Stimulated activated memory B cell treated with anti-CD40 and anti-IgM and Interleukin-4, amounts not matched to agents 10 μg/mL and 1 μg/mL and 100 μg/mL, for 72 hours (primary cell): Measurements from ENCODE around the gene AHSG.

Source experiments
- ATAC-seq: fragments of 150-1000 bp; cut with Tn5 transposase; 2 replicates; pipeline ENCODE4 v1.10.0; 2021
- H3K27ac Mint-ChIP-seq: one replicate; pipeline ENCODE4 v1.8.0; 2022; ENCODE audit warnings: mild to moderate bottlenecking, mixed read lengths
- H3K27me3 Mint-ChIP-seq: one replicate; pipeline ENCODE4 v1.8.0; 2022; ENCODE audit warnings: mixed read lengths
- H3K36me3 Mint-ChIP-seq: one replicate; pipeline ENCODE4 v1.8.0; 2022; ENCODE audit warnings: mixed read lengths
- H3K4me1 Mint-ChIP-seq: one replicate; pipeline ENCODE4 v1.8.0; 2022; ENCODE audit warnings: mixed read lengths
- H3K4me3 Mint-ChIP-seq: one replicate; pipeline ENCODE4 v1.8.0; 2022; ENCODE audit warnings: mild to moderate bottlenecking, moderate library complexity, mixed read lengths
- H3K9me3 Mint-ChIP-seq: one replicate; pipeline ENCODE4 v1.8.0; 2022; ENCODE audit warnings: mixed read lengths

AHSG gene

GRCh38 chr3:186605078-186605477 lies 7.8 kb upstream of the AHSG start:
- ATAC-seq = no peak
- Mint-ChIP-seq H3K4me1 (no peaks in the 10 kb centered on the region), H3K27me3 (peaks cover 7% of the 10 kb centered on the region), H3K9me3 (no peaks in the 10 kb centered on the region), H3K36me3 (no peaks in the 10 kb centered on the region), H3K27ac (no peak overlapping the region), H3K4me3 (no peak overlapping the region)

GRCh38 chr3:186605561-186606545 lies 7.0 kb upstream of the AHSG start:
- no peak overlapping the region for H3K4me3 Mint-ChIP-seq
- H3K36me3 Mint-ChIP-seq = no peaks in the 10 kb centered on the region
- no peaks in the 10 kb centered on the region for H3K4me1 Mint-ChIP-seq
- peaks cover 7% of the 10 kb centered on the region for H3K27me3 Mint-ChIP-seq
- no peaks in the 10 kb centered on the region for H3K9me3 Mint-ChIP-seq
- H3K27ac Mint-ChIP-seq = no peak overlapping the region
- no peak for ATAC-seq

GRCh38 chr3:186608624-186609215 lies 4.1 kb upstream of the AHSG start:
- peaks cover 15% of the 10 kb centered on the region for H3K27me3 Mint-ChIP-seq
- no peak overlapping the region for H3K27ac Mint-ChIP-seq
- H3K4me3 Mint-ChIP-seq = no peak overlapping the region
- H3K4me1 Mint-ChIP-seq = no peaks in the 10 kb centered on the region
- H3K9me3 Mint-ChIP-seq = no peaks in the 10 kb centered on the region
- H3K36me3 Mint-ChIP-seq = no peaks in the 10 kb centered on the region
- no peak for ATAC-seq

GRCh38 chr3:186609247-186609868 lies 3.5 kb upstream of the AHSG start:
- Mint-ChIP-seq H3K4me1 (peaks cover 3% of the 10 kb centered on the region), H3K27ac (no peak overlapping the region), H3K4me3 (no peak overlapping the region), H3K9me3 (no peaks in the 10 kb centered on the region), H3K36me3 (no peaks in the 10 kb centered on the region), H3K27me3 (peaks cover 15% of the 10 kb centered on the region)
- peak; percentile 43 for ATAC-seq

- H3K27me3 Mint-ChIP-seq = peaks cover 8% of the 10 kb centered on the region
- peaks cover 17% of the 10 kb centered on the region for H3K4me1 Mint-ChIP-seq
- no peaks in the 10 kb centered on the region for H3K36me3 Mint-ChIP-seq
- H3K9me3 Mint-ChIP-seq = no peaks in the 10 kb centered on the region
- H3K4me3 Mint-ChIP-seq = no peak overlapping the region
- no peak for ATAC-seq
- H3K27ac Mint-ChIP-seq = no peak overlapping the region
These were observed 795 bp upstream of the AHSG start for GRCh38 chr3:186612065-186612464.

GRCh38 chr3:186613637-186614265 lies 891 bp downstream of the AHSG start:
- H3K4me1 Mint-ChIP-seq = peaks cover 21% of the 10 kb centered on the region
- H3K9me3 Mint-ChIP-seq = no peaks in the 10 kb centered on the region
- no peak overlapping the region for H3K4me3 Mint-ChIP-seq
- no peak for ATAC-seq
- peaks cover 18% of the 10 kb centered on the region for H3K27me3 Mint-ChIP-seq
- H3K27ac Mint-ChIP-seq = no peak overlapping the region
- H3K36me3 Mint-ChIP-seq = no peaks in the 10 kb centered on the region

GRCh38 chr3:186614266-186614596 lies 1.4 kb downstream of the AHSG start:
- peaks cover 21% of the 10 kb centered on the region for H3K4me1 Mint-ChIP-seq
- H3K27me3 Mint-ChIP-seq = peaks cover 18% of the 10 kb centered on the region
- no peaks in the 10 kb centered on the region for H3K36me3 Mint-ChIP-seq
- H3K27ac Mint-ChIP-seq = no peak overlapping the region
- H3K4me3 Mint-ChIP-seq = peak overlapping the region; percentile 19
- no peak for ATAC-seq
- H3K9me3 Mint-ChIP-seq = no peaks in the 10 kb centered on the region

- H3K9me3 Mint-ChIP-seq = no peaks in the 10 kb centered on the region
- peak overlapping the region; percentile 19 for H3K4me3 Mint-ChIP-seq
- H3K36me3 Mint-ChIP-seq = no peaks in the 10 kb centered on the region
- H3K4me1 Mint-ChIP-seq = peaks cover 21% of the 10 kb centered on the region
- no peak overlapping the region for H3K27ac Mint-ChIP-seq
- ATAC-seq = peak; percentile 72
- H3K27me3 Mint-ChIP-seq = peaks cover 18% of the 10 kb centered on the region
These were observed 2.0 kb downstream of the AHSG start for GRCh38 chr3:186614597-186615483.

- Mint-ChIP-seq H3K4me1 (peaks cover 21% of the 10 kb centered on the region), H3K4me3 (no peak overlapping the region), H3K27me3 (peaks cover 18% of the 10 kb centered on the region), H3K27ac (peak overlapping the region; percentile 72), H3K36me3 (no peaks in the 10 kb centered on the region), H3K9me3 (no peaks in the 10 kb centered on the region)
- no peak for ATAC-seq
These were observed 3.4 kb downstream of the AHSG start for GRCh38 chr3:186616299-186616617.

GRCh38 chr3:186617036-186617946 lies 4.4 kb downstream of the AHSG start:
- H3K4me1 Mint-ChIP-seq = peaks cover 21% of the 10 kb centered on the region

GRCh38 chr3:186618318-186618938 lies 5.6 kb downstream of the AHSG start:
- peaks cover 21% of the 10 kb centered on the region for H3K4me1 Mint-ChIP-seq

More at GRCh38 chr3:186617036-186617946, 4.4 kb downstream of the AHSG start:
- ATAC-seq = peak; percentile 97
- peak overlapping the region; percentile 76 for H3K4me3 Mint-ChIP-seq
- no peaks in the 10 kb centered on the region for H3K36me3 Mint-ChIP-seq
- H3K27ac Mint-ChIP-seq = peak overlapping the region; percentile 72
- H3K9me3 Mint-ChIP-seq = no peaks in the 10 kb centered on the region
- peaks cover 18% of the 10 kb centered on the region for H3K27me3 Mint-ChIP-seq

GRCh38 chr3:186619787-186620212 lies 6.9 kb downstream of the AHSG start:
- ATAC-seq = no peak
- Mint-ChIP-seq H3K9me3 (no peaks in the 10 kb centered on the region), H3K27me3 (peaks cover 10% of the 10 kb centered on the region), H3K36me3 (no peaks in the 10 kb centered on the region), H3K4me1 (peaks cover 14% of the 10 kb centered on the region), H3K4me3 (no peak overlapping the region), H3K27ac (no peak overlapping the region)

More at GRCh38 chr3:186618318-186618938, 5.6 kb downstream of the AHSG start:
- no peak for ATAC-seq
- H3K9me3 Mint-ChIP-seq = no peaks in the 10 kb centered on the region
- peaks cover 10% of the 10 kb centered on the region for H3K27me3 Mint-ChIP-seq
- H3K36me3 Mint-ChIP-seq = no peaks in the 10 kb centered on the region
- H3K4me3 Mint-ChIP-seq = no peak overlapping the region
- no peak overlapping the region for H3K27ac Mint-ChIP-seq
